GM12875 (cell line): ENCODE data around the gene LCE2B.

Source experiments
- H3K4me3 ChIP-seq: one replicate; pipeline ENCODE4 v1.5.1; 2011; ENCODE audit warnings: low read depth, low read length, control low read depth
- TF ChIP-seq, protein P1 (sequence below): IDR thresholded peaks from 2 replicates; pipeline ENCODE4 v1.5.1; 2011; ENCODE audit warnings: low read depth, mild to moderate bottlenecking, control low read depth, inconsistent platforms, low read length, moderate library complexity, borderline replicate concordance; ENCODE audit not compliant: insufficient read depth

Gene LCE2B

DNA sequence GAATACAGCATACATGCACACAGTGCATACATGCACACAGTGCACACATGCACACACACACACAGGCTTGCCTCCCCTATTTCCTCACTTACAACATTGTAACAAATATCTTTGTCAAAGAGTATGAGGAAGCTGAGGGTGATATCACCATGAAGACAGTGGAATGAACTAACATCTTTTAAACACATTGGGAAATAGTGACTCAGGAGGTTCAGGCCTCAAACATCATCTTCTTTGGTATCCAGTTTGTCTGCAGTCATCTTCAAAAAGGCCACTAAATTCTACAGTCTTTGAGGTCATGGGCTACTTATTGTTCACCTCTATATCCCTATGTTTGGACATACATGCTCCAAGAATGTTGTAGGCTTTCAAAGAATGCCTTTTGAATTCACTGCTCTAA lies 2.1 kb upstream of the LCE2B start:
- TF ChIP-seq, protein P1, sequence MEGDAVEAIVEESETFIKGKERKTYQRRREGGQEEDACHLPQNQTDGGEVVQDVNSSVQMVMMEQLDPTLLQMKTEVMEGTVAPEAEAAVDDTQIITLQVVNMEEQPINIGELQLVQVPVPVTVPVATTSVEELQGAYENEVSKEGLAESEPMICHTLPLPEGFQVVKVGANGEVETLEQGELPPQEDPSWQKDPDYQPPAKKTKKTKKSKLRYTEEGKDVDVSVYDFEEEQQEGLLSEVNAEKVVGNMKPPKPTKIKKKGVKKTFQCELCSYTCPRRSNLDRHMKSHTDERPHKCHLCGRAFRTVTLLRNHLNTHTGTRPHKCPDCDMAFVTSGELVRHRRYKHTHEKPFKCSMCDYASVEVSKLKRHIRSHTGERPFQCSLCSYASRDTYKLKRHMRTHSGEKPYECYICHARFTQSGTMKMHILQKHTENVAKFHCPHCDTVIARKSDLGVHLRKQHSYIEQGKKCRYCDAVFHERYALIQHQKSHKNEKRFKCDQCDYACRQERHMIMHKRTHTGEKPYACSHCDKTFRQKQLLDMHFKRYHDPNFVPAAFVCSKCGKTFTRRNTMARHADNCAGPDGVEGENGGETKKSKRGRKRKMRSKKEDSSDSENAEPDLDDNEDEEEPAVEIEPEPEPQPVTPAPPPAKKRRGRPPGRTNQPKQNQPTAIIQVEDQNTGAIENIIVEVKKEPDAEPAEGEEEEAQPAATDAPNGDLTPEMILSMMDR: no peak
- no peak overlapping the region for H3K4me3 ChIP-seq

DNA sequence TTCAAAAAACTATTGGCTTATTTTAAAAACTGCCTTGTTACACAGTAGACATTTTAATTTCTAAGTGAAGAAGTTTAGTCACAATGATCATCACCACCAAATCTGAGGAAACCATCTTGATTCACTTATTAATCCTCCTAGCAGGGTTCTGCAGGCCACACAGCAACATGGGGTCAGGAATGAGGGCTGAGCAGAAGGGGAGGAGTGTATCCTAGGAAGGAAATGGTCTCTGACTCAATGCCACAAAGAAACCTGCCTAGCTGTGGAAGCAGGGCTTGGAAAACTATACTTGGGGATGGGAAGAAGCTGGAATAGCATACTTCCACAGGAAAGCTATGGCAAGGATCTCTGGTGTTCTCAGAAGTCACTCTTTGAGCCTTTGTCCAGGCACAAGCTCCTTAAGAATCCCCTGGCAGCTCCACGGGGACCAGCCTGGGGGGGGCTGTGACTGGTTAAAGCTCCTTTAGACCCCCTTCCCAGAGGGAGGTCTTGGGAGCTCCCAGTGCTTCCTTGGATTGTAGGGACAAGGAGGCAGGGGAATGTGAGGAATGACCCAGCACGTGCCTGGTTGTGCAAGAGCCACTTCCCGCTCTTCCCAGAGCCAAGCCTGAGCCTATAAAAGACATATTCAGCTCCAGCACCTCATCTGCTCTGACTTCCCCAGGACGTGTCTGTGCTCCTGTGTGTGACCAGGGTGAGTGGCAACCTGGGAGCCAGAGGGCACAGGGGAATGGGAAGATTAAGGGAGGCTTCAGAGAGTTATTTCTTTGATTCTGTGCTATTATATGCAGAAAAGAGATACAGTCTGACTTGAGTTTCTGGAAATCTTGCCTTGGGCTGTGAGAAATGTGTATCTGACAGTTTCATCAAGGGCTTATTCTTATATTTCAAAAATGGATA lies 12.0 kb downstream of the LCE2B start, which contains the start of gene LCE2A:
Gene LCE2A (plus strand): TSS at position 645 of the 900 bp plus-strand sequence. CDS start 557 bp downstream, outside the sequence.
- H3K4me3 ChIP-seq: no peak within 1 kb of the TSS
- TF ChIP-seq, protein P1: no peak

DNA sequence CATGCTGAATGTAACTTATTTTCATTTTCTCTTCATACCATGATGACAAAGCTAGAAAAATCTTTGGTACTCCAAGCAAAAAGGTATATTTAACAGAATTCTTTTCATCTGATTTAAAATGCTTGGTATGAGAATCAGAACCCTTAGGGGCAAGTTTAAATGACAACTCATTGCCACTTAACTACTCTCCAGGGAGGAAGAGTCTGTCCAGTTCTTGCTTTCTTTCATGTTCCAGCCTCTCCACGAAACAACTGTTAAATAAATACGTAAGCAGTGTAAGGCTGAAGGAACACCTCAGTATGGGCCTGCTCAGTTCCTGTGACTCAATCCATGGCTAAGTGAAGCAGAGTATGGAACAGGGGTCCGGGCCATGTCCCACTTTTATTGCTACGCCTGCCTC lies 13.8 kb downstream of the LCE2B start:
- TF ChIP-seq, protein P1: no peak
- no peak overlapping the region for H3K4me3 ChIP-seq

DNA sequence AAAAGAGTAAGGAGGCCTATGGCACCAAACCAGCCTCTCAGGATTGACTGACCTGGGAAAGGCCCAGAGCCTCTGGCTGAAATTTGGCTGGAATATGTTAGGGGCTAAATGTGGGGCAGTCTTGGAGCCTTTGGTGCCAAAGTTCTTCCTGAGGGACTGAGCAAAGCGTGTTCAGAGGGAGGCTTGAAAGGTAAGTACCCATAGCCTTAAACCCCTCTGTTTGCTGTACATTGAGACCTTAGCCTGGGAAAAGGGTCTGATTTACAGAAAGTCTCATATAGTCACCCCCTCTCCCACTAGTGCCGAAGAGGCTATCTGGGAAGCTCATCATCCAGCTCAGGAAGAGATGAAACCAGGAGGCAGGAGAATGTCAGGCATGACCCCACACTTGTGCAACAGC lies 21.9 kb downstream of the LCE2B start, which contains the start of gene LCE4A:
Gene LCE4A (plus strand): TSS at position 301 of the 400 bp plus-strand sequence. CDS start 916 bp downstream, outside the sequence.
- TF ChIP-seq, protein P1: no peak
- H3K4me3 ChIP-seq: no peak within 1 kb of the TSS

DNA sequence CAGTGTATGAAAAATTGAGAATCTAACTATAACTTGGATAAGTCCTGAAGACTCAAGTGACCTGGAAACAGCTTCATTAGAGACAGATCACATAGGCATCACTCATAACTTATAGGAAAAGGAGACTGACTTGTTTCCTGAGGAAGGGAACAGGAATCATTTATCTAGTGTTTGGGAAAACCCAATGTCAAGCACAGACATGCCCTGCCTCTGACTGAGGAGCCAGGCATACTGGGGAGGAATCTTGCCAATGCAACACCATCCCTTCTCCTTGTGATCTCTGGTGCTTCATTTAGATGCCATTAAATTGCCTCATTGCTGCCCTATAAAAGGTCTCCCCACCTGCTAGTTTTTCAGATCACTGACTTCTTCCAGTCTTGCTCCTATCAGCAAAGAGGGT lies 32.3 kb downstream of the LCE2B start:
- H3K4me3 ChIP-seq: no peak overlapping the region
- TF ChIP-seq, protein P1: no peak

DNA sequence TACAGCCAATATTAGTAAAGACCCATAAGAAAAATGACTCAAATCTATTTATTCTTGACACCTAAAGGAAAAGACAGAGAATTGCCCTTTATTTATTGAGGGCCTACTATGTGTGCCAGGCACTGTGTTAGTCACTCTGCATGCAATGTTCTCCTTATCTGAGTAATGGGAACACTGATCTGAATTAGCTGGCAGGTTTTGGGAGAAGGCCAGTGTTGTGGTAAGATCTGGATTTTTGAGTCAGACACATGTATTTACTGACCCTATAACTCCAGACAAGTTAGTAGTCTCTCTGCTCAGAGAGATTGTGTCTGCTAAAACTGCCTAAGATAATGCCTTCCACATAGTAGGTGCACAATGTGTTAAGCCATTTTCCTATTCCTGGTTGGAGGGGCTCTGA lies 39.3 kb downstream of the LCE2B start:
- TF ChIP-seq, protein P1: no peak
- no peak overlapping the region for H3K4me3 ChIP-seq

DNA sequence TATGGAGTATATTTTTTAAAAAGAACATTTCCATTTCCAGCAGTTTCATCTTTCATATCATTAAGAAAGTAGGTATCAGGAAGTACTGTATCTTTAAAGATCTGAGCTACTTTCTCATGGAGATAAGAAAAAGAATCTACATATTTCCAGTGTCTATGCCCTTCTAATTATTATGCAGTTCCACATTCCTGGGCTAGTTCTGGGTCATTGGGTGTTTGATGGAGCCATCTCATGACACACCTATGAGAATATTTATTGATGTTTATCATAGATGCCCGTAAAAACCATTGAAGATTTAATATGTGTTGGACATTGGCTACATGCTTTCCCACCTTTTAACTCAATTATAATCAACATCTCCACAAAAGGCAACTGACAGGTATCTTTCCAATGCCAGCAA lies 43.1 kb downstream of the LCE2B start:
- TF ChIP-seq, protein P1: no peak
- no peak overlapping the region for H3K4me3 ChIP-seq
